Right ventricle myocardium superior (tissue), 1 donor: ENCODE results near the gene PTPN18. TPM values are rescaled to one million over a fixed set of nuclear protein-coding genes. Genes with fewer than 3 reads are reported as not detected.

Source experiments
- ATAC-seq: fragments of 200-7000 bp; cut with Tn5 transposase; one replicate; pipeline ENCODE4 v1.9.1; 2020; ENCODE audit warnings: mild to moderate bottlenecking; ENCODE audit not compliant: poor library complexity
- DNase-seq: peaks from one replicate; pipeline ENCODE4 v3.0.0-alpha.2; 2020
- intact Hi-C: fragments of 100-400 bp; cut with DNase I; formaldehyde crosslinking; loops from one replicate; pipeline ENCODE4 v1.11.2; 2022
- total RNA-seq: library from RNA; stranded (reverse); fragmentation: NEBNext Ultra II Directional; extraction: Animal tissue kit (Norgen Biotek cat#: 25700); gene quantifications from one replicate; pipeline ENCODE4 v1.2.1, GENCODE V29; 2021
- donor health status: DM: no; HTN: yes; CAD: no; lungs with severe emphysema.

Gene PTPN18
- total RNA-seq, 1 donor from 2014 or later: 15.7 TPM

GRCh38 chr2:130353291-130354138 lies 2.3 kb upstream of the PTPN18 start:
- intact Hi-C loops: loop anchor here (5.0 kb wide), 1 partner anchor 39 kb away; no protein-coding TSS in a partner anchor
- ATAC-seq (no peak), DNase-seq (no peak)

- DNase-seq (no peak), ATAC-seq (no peak)
- intact Hi-C loops: loop anchor here (5.0 kb wide), 1 partner anchor 38 kb away; no protein-coding TSS in a partner anchor
Measured at GRCh38 chr2:130354139-130354428, 1.8 kb upstream of the PTPN18 start.

DNA sequence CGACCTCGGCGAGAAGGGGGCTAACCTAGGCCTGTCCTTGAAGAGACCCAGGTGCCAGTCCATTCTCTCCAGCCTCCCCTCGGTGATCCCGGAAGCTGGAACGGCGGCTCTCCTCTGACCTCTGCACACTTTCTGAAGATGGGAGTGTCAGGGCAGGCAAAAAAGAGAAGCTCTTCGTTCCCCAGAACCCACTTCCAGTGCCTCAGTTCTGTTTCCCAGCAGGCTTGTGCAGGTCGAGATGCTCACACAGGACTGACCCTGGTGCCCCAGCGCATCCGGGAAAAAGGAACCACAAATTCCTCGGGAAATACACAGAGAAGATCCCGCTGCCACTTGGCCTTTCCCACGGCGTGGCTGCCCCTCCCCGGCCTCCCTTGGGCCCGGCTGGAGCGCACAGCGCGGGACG lies 681 bp upstream of the PTPN18 start:
- DNase-seq (no peak), ATAC-seq (peak; percentile 21)
- intact Hi-C loops: no loop called here

DNA sequence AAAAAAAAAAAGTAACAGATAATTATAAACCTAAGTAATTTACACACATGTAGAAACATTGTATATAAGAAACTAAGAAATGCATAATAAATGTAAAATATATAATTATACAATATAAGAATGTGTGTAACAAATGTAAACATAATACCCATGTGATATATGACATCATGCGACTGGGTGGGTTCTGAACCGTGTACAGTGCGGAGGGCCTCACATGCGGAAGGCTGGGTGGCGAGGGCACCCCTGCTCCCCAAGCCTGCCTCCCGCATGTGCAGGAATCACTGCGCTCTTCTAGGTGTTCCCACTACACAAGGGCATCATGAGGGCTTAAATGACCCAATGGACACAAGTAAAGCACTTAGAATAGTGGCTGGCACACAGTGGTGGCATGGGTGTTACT lies 2.0 kb downstream of the PTPN18 start:
- ATAC-seq (no peak), DNase-seq (no peak)
- intact Hi-C loops: no loop called here

GRCh38 chr2:130358420-130359350 lies 2.8 kb downstream of the PTPN18 start:
- ATAC-seq: no peak
- no peak for DNase-seq
- intact Hi-C loops: no loop called here

DNA sequence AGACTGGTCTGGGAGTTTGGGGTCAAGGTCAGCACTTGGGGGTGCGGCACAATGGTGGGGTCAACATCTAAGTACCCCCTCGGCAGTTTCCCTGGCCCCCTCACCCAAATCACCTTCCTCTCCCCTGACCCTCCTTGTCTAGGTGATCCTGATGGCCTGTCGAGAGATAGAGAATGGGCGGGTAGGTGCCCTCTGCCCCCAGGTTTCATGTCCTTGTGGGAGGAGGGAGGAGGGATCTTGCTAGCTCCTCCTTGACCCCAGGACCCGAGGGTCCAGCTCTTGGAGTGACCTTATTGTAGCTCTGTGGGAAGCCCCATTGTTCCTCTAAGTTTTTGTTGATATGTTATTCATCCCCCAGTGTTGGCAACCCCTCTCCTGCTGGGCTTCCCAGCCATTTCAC lies 3.6 kb downstream of the PTPN18 start:
- DNase-seq (no peak), ATAC-seq (no peak)
- intact Hi-C loops: no loop called here

- intact Hi-C loops: no loop called here
- ATAC-seq (no peak), DNase-seq (no peak)
Measured at GRCh38 chr2:130363479-130363878, 7.6 kb downstream of the PTPN18 start.

GRCh38 chr2:130365075-130365474 lies 9.2 kb downstream of the PTPN18 start:
- intact Hi-C loops: no loop called here
- ATAC-seq: no peak
- no peak for DNase-seq

DNA sequence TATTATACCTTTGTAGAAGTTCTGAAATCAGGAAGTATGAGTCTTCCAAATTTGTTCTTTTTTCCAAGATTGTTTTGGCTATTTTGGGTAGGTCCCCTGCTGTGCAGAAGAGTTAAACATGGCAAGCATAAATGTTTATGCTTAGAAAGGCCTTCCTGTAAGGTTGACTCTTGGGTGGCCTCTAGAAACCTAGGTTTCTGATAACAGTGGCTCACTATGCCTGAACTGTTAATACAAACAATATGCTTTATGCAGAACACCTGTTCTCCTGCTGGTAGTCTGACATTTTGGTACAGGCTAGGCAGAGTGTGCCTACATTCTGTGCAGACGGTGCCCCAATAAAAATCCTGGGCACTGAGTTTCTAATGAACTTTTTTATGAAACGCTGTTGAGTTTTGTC lies 10.1 kb downstream of the PTPN18 start:
- no peak for ATAC-seq
- intact Hi-C loops: no loop called here
- no peak for DNase-seq

- intact Hi-C loops: no loop called here
- ATAC-seq: no peak
- no peak for DNase-seq
Measured at GRCh38 chr2:130366720-130367119, 10.9 kb downstream of the PTPN18 start.

DNA sequence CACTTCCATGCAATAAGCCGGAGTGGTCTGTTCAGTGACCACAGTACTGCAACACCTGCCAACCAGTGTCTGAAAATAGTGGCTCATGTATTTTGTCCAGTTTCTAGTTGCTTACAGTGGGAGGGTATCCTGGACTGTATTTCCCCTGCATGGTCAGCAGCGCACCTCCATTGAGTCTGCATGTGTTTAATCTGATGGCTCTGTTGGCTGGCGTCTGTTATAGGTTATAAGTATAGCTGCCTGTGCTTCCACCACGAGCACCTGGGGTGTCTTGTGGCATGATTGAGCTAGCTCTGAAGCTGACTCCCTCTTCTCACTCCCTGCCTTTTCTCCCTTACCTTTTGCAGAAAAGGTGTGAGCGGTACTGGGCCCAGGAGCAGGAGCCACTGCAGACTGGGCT lies 12.9 kb downstream of the PTPN18 start:
- no peak for ATAC-seq
- intact Hi-C loops: no loop called here

GRCh38 chr2:130369311-130369964 lies 13.6 kb downstream of the PTPN18 start:
- ATAC-seq (no peak), DNase-seq (no peak)
- intact Hi-C loops: no loop called here

More for the DNA sequence above, 12.9 kb downstream of the PTPN18 start:
- DNase-seq: no peak

- intact Hi-C loops: no loop called here
- DNase-seq (no peak), ATAC-seq (no peak)
Measured at GRCh38 chr2:130369965-130370341, 14.1 kb downstream of the PTPN18 start.

GRCh38 chr2:130370490-130370889 lies 14.6 kb downstream of the PTPN18 start:
- intact Hi-C loops: no loop called here
- no peak for DNase-seq
- ATAC-seq: no peak

DNA sequence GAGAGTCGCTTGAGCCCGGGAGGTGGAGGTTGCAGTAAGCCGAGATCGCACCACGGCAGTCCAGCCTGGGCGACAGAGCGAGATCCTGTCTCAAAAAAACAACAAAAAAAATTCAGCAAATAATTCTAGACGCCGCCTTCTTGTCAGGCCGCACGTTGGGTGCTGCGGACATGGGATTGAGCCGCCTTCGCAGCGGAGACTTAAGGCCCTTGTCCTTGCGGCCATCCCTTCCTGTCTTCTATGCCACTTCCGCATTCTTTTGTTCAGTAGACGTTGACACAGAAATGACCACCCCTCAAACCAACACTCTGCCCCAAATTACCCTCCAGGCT lies 15.8 kb downstream of the PTPN18 start:
- DNase-seq (no peak), ATAC-seq (peak; percentile 38)
- intact Hi-C loops: no loop called here

DNA sequence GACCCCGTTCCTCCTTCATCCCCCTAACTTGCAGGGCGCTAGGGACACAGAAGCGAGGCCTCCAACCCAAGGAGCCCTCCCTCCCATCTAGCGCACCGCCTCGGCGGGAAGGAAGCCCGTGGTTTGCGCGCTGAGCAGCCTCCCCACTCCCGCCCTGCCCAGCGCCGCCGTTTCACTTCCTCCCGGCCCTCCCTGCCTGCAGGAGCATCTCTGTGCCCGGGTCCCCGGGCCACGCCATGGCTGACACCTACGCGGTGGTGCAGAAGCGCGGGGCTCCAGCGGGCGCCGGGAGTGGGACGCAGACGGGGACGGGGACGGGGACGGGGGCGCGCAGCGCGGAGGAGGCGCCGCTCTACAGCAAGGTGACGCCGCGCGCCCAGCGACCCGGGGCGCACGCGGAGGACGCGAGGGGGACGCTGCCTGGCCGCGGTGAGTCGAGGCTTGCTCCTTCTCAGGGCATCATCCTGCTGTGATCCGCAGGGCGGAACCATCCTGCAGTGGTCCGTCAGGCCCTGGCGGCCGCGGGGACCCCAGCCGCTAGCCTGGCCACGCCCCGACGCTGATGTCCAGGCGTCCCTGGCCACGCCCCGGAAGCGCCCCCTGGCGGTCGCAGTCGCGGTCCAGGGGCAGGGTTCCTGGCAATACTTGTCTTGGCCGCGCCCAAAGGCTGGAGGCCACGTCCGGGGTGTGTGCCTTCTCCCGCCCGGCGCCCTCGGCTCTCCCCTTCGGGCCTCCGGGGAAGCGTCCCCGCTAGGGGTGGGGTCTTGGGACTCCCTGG lies 16.4 kb downstream of the PTPN18 start:
- peak; percentile 96 for DNase-seq
- intact Hi-C loops: no loop called here
- ATAC-seq: peak; percentile 97

DNA sequence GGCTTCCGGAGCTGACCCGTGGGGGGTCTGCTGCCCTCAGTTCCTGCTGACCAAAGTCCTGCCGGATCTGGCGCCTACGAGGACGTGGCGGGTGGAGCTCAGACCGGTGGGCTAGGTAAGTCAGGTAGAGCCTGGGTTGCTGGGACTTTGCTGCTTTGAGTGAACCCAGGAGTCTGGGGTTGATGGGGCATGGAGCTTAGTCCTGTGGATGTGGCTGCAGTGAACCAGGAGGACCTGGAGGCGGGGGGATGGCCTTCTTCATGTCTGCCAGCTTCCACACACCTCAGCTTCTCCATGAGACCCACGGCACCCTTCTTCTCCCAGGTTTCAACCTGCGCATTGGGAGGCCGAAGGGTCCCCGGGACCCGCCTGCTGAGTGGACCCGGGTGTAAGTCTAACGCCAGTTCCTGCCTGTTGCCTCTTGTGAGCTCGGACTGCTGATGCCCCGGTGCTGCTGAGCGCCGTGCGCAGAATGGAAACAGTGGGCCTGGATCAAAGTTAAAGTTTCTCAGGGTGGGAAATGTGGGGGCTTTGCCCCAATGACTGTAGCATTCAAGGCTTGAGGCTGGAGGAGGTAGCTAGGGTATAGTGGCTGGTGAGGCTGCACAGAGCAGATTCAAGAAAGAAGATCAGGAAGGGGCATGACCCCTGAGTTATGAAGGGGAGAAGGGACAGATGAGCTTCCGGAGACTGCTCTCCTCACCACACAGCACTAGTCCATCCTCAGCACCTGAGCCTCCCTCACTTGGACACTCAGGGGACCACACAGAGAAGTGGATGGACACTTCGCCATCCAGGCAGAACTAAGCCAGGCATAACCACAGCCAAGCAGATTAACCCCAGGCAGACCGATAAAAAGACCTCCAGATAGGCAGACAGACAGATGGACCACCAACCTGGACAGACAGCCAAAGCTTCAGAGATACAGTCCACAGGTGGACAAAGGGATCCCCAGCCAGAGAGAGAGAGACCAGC lies 17.3 kb downstream of the PTPN18 start:
- intact Hi-C loops: no loop called here
- DNase-seq (no peak), ATAC-seq (no peak)
